IMR-90 (cell line): ENCODE measurements around the gene THOP1. TPM values are rescaled to one million over a fixed set of nuclear protein-coding genes. Genes with fewer than 3 reads are reported as not detected.

Experiments used
- ATAC-seq: fragments of 200-7000 bp; cut with Tn5 transposase; 2 replicates; pipeline ENCODE4 v1.9.1; 2020; ENCODE audit warnings: low read depth, mild to moderate bottlenecking, moderate library complexity
- BruUV-seq: library from RNA; stranded (reverse); fragments of 400-500 nt; replicated peaks from 2 replicates; lab custom pipeline; 2021; lab: Mats Ljungman, UMichigan
- CTCF ChIA-PET: fragments of 300-600 bp; formaldehyde crosslinking; extraction: SDS; loops from one replicate; lab custom pipeline; 2021; ENCODE audit warnings: antibody characterized with exemption; lab: Yijun Ruan, JAX
- POLR2A ChIA-PET: fragments of 300-600 bp; sonication (Branson Sonifier 250); formaldehyde crosslinking; loops from one replicate; lab custom pipeline; 2022; ENCODE audit warnings: antibody characterized with exemption; ENCODE audit not compliant: unreplicated experiment; lab: Charles Lee
- DNase-seq: peaks from one replicate; pipeline ENCODE4 v3.0.0; 2013
- H2AFZ ChIP-seq: replicated peaks from 2 replicates; pipeline ENCODE3; 2013; ENCODE audit warnings: low read length, mild to moderate bottlenecking; ENCODE audit not compliant: poor library complexity
- H2AK5ac ChIP-seq: 2 replicates; pipeline ENCODE4 v1.6.1; 2013; ENCODE audit warnings: low read depth, low read length, inconsistent platforms
- H2AK9ac ChIP-seq: replicated peaks from 2 replicates; pipeline ENCODE3; 2013; ENCODE audit warnings: mild to moderate bottlenecking, low read depth, low read length, moderate library complexity; ENCODE audit not compliant: poor library complexity
- H2BK120ac ChIP-seq: 2 replicates; pipeline ENCODE4 v1.6.1; 2013; ENCODE audit warnings: low read depth, low read length, inconsistent platforms
- H2BK15ac ChIP-seq: 3 replicates; pipeline ENCODE4 v1.6.1; 2013; ENCODE audit warnings: low read depth, low read length, inconsistent platforms
- H2BK20ac ChIP-seq: 2 replicates; pipeline ENCODE4 v1.6.1; 2013; ENCODE audit warnings: low read depth, mild to moderate bottlenecking, inconsistent platforms, low read length, moderate library complexity
- H2BK5ac ChIP-seq: 2 replicates; pipeline ENCODE4 v1.6.1; 2013; ENCODE audit warnings: mild to moderate bottlenecking, low read depth, low read length, inconsistent platforms; ENCODE audit not compliant: poor library complexity, severe bottlenecking
- H3K14ac ChIP-seq: replicated peaks from 2 replicates; pipeline ENCODE4 v1.6.1; 2013; ENCODE audit warnings: low read depth, low read length, inconsistent platforms
- H3K18ac ChIP-seq: 2 replicates; pipeline ENCODE4 v1.6.1; 2013; ENCODE audit warnings: low read depth, low read length, control low read depth
- H3K23ac ChIP-seq: 2 replicates; pipeline ENCODE4 v1.6.1; 2013; ENCODE audit warnings: low read depth, low read length, inconsistent platforms
- H3K27ac ChIP-seq: 2 replicates; pipeline ENCODE4 v1.5.1; 2013; ENCODE audit warnings: mild to moderate bottlenecking, control low read depth, low read length; ENCODE audit not compliant: insufficient read depth
- H3K27me3 ChIP-seq: 2 replicates; pipeline ENCODE4 v1.6.1; 2013; ENCODE audit warnings: low read length; ENCODE audit not compliant: control insufficient read depth, insufficient read depth
- H3K36me3 ChIP-seq: 2 replicates; pipeline ENCODE4 v1.6.1; 2013; ENCODE audit warnings: low read length, mixed read lengths; ENCODE audit not compliant: control insufficient read depth, insufficient read depth
- H3K4ac ChIP-seq: 2 replicates; pipeline ENCODE4 v1.6.1; 2013; ENCODE audit warnings: low read depth, low read length, inconsistent platforms
- H3K4me1 ChIP-seq: 2 replicates; pipeline ENCODE4 v1.6.1; 2013; ENCODE audit warnings: low read length, mixed read lengths; ENCODE audit not compliant: control insufficient read depth, insufficient read depth
- H3K4me2 ChIP-seq: 2 replicates; pipeline ENCODE4 v1.6.1; 2013; ENCODE audit warnings: low read depth, mild to moderate bottlenecking, control low read depth, low read length, moderate library complexity
- H3K4me3 ChIP-seq: 2 replicates; pipeline ENCODE4 v1.5.1; 2013; ENCODE audit warnings: low read depth, mild to moderate bottlenecking, control low read depth, low read length, moderate library complexity; ENCODE audit not compliant: insufficient read depth
- H3K56ac ChIP-seq: 2 replicates; pipeline ENCODE4 v1.6.1; 2013; ENCODE audit warnings: low read length, inconsistent platforms; ENCODE audit not compliant: insufficient read depth; ENCODE audit errors: extremely low read depth
- H3K79me1 ChIP-seq, 2 experiments: 2 replicates each; pipeline ENCODE4 v1.6.1; 2013; ENCODE audit warnings: low read length in 2 of 2, inconsistent platforms in 1 of 2, low read depth in 1 of 2
- H3K9ac ChIP-seq: 2 replicates; pipeline ENCODE4 v1.6.1; 2013; ENCODE audit warnings: low read depth, low read length, control low read depth
- H3K9me1 ChIP-seq: 2 replicates; pipeline ENCODE4 v1.6.1; 2013; ENCODE audit warnings: low read length, inconsistent platforms; ENCODE audit not compliant: insufficient read depth
- H3K9me3 ChIP-seq: 2 replicates; pipeline ENCODE4 v1.6.1; 2013; ENCODE audit warnings: low read length; ENCODE audit not compliant: control insufficient read depth, insufficient read depth
- H4K20me1 ChIP-seq: 2 replicates; pipeline ENCODE4 v1.6.1; 2013; ENCODE audit warnings: low read length, inconsistent platforms; ENCODE audit not compliant: insufficient read depth
- H4K5ac ChIP-seq: 2 replicates; pipeline ENCODE4 v1.6.1; 2013; ENCODE audit warnings: mild to moderate bottlenecking, low read depth, low read length, control low read depth
- H4K8ac ChIP-seq, 2 experiments: 2 replicates each; pipeline ENCODE4 v1.6.1; 2013; ENCODE audit warnings: low read depth in 2 of 2, low read length in 2 of 2, control low read depth in 1 of 2, inconsistent platforms in 1 of 2
- H4K91ac ChIP-seq: 2 replicates; pipeline ENCODE4 v1.6.1; 2013; ENCODE audit warnings: low read depth, low read length, inconsistent platforms; ENCODE audit not compliant: insufficient read depth
- BHLHE40 ChIP-seq: fragments of 150-350 bp; IDR thresholded peaks from 2 replicates; pipeline ENCODE4 v1.6.1; 2016; ENCODE audit warnings: mild to moderate bottlenecking, low read depth, low read length
- CEBPB ChIP-seq: IDR thresholded peaks from 2 replicates; pipeline ENCODE4 v1.6.1; 2012; ENCODE audit warnings: low read depth, low read length, improper control_type of control experiment
- CHD1 ChIP-seq: IDR thresholded peaks from 2 replicates; pipeline ENCODE4 v1.6.1; 2012; ENCODE audit warnings: low read depth, low read length, improper control_type of control experiment
- CTCF ChIP-seq: conservative IDR thresholded peaks from 2 replicates; pipeline ENCODE4 v1.5.1; 2012; ENCODE audit warnings: mild to moderate bottlenecking, low read depth, low read length, improper control_type of control experiment
- FOS ChIP-seq: fragments of 150-350 bp; IDR thresholded peaks from 2 replicates; pipeline ENCODE4 v1.6.1; 2016; ENCODE audit warnings: low read depth, low read length
- MAFK ChIP-seq: IDR thresholded peaks from 2 replicates; pipeline ENCODE4 v1.6.1; 2012; ENCODE audit warnings: low read depth, low read length, improper control_type of control experiment
- MAZ ChIP-seq: IDR thresholded peaks from 2 replicates; pipeline ENCODE4 v1.6.1; 2012; ENCODE audit warnings: low read depth, mild to moderate bottlenecking, low read length, improper control_type of control experiment, moderate library complexity, borderline replicate concordance
- MXI1 ChIP-seq: IDR thresholded peaks from 2 replicates; pipeline ENCODE4 v1.6.1; 2012; ENCODE audit warnings: low read depth, mild to moderate bottlenecking, low read length, moderate library complexity, borderline replicate concordance
- NFE2L2 ChIP-seq: fragments of 150-350 bp; IDR thresholded peaks from 2 replicates; pipeline ENCODE4 v1.6.1; 2016; ENCODE audit warnings: low read depth, mild to moderate bottlenecking, low read length
- RAD21 ChIP-seq: IDR thresholded peaks from 2 replicates; pipeline ENCODE4 v1.6.1; 2012; ENCODE audit warnings: low read length, improper control_type of control experiment
- RCOR1 ChIP-seq: IDR thresholded peaks from 2 replicates; pipeline ENCODE4 v1.6.1; 2012; ENCODE audit warnings: mild to moderate bottlenecking, low read length, improper control_type of control experiment; ENCODE audit not compliant: insufficient replicate concordance
- RFX5 ChIP-seq: IDR thresholded peaks from 2 replicates; pipeline ENCODE4 v1.8.0; 2012; ENCODE audit warnings: low read depth, mild to moderate bottlenecking, low read length, moderate library complexity
- SMC3 ChIP-seq: fragments of 150-350 bp; IDR thresholded peaks from 2 replicates; pipeline ENCODE4 v1.6.1; 2016; ENCODE audit warnings: low read depth, mild to moderate bottlenecking, antibody characterized with exemption, low read length, moderate library complexity
- WGBS, 2 experiments: methylation state at CpG; one replicate each; pipeline versions ENCODE4 v1.1.5 to v1.1.7; 2013; ENCODE audit warnings: missing lambda C conversion rate in 2 of 2; ENCODE audit not compliant: insufficient read length in 1 of 2; ENCODE audit errors: extremely low coverage in 2 of 2; 5-methylcytosine and 5-hydroxymethylcytosine counted together
- dilution Hi-C: fragments of 300-500 bp; cut with HindIII; formaldehyde crosslinking; loops from one replicate; pipeline ENCODE4 v1.14.3; 2018; ENCODE audit warnings: low sequenced_read_pairs; ENCODE audit not compliant: unreplicated experiment
- in situ Hi-C: fragments of 300-500 bp; cut with MboI; formaldehyde crosslinking; loops from 3 replicates; pipeline ENCODE4 v1.14.3; 2019; ENCODE audit warnings: low sequenced_read_pairs, inconsistent platforms, mixed read lengths
- intact Hi-C: fragments of 100-400 bp; cut with micrococcal nuclease; formaldehyde crosslinking; loops from 2 replicates; pipeline ENCODE4 v1.10.0; 2022
- polyA plus RNA-seq, 3 experiments: library from polyadenylated mRNA; depleted of rRNA; stranded (reverse); fragments of >200 nt; gene quantifications; 2 replicates each; pipeline ENCODE4 v1.2.3, GENCODE V29; 2012; ENCODE audit warnings: low replicate concordance in 1 of 3
- total RNA-seq: library from RNA; depleted of rRNA; stranded (reverse); fragments of >200 nt; gene quantifications from 2 replicates; pipeline ENCODE4 v1.2.3, GENCODE V29; 2012
- TF ChIP-seq, protein P1 (sequence below): fragments of 150-350 bp; IDR thresholded peaks from 2 replicates; pipeline ENCODE4 v1.6.1; 2017; ENCODE audit warnings: mild to moderate bottlenecking, antibody characterized with exemption, low read length, low read depth
- TF ChIP-seq, protein P2 (sequence below): fragments of 150-350 bp; IDR thresholded peaks from 2 replicates; pipeline ENCODE4 v1.6.1; 2016; ENCODE audit warnings: low read depth, mild to moderate bottlenecking, low read length, moderate library complexity, borderline replicate concordance

Gene THOP1
- total and polyA plus RNA-seq, 2 of the 4 experiments (the other 2 are of a cell fraction), result 57.5 to 91.9 TPM

GRCh38 chr19:2791440-2791839 is 6.1 kb downstream of the THOP1 start:
- dilution Hi-C loops (no loop called here), in situ Hi-C loops (no loop called here), intact Hi-C loops (no loop called here)
- no peak overlapping the region for H4K8ac ChIP-seq
- BruUV-seq, result no TSS peak
- H3K79me1 ChIP-seq, result peaks cover 9 to 52% of the 10 kb centered on the region in 2 experiments
- ATAC-seq, result no peak
- peaks cover 6% of the 10 kb centered on the region for H4K20me1 ChIP-seq
- no peak for DNase-seq
- no peaks in the 10 kb centered on the region for H3K4me1 ChIP-seq
- H2BK20ac ChIP-seq, result no peak overlapping the region
- no peak overlapping the region for H3K23ac ChIP-seq
- H2BK5ac ChIP-seq, result no peak overlapping the region
- H3K9me3 ChIP-seq, result no peaks in the 10 kb centered on the region
- H3K4ac ChIP-seq, result no peak overlapping the region
- H3K4me3 ChIP-seq, result no peak overlapping the region
- no peak overlapping the region for H2AFZ ChIP-seq
- H3K27ac ChIP-seq, result no peak overlapping the region
- no peak overlapping the region for H3K56ac ChIP-seq
- H4K91ac ChIP-seq, result no peak overlapping the region
- H4K5ac ChIP-seq, result no peak overlapping the region
- H2BK15ac ChIP-seq, result no peak overlapping the region
- no peak overlapping the region for H3K9ac ChIP-seq
- H3K14ac ChIP-seq, result no peak overlapping the region
- POLR2A ChIA-PET, result no interaction called here
- WGBS, 2 experiments, result 88% methylated on average over 11 of the region's 16 CpGs; no CpG with 5 or more reads in 1 of the 2 experiments
- no peak overlapping the region for H3K18ac ChIP-seq
- H2AK9ac ChIP-seq, result no peak overlapping the region
- H3K36me3 ChIP-seq, result peaks cover 35% of the 10 kb centered on the region
- H2AK5ac ChIP-seq, result no peak overlapping the region
- H2BK120ac ChIP-seq, result no peak overlapping the region
- H3K27me3 ChIP-seq, result no peaks in the 10 kb centered on the region
- CTCF ChIA-PET, result no interaction called here
- H3K4me2 ChIP-seq, result no peak overlapping the region
- no peaks in the 10 kb centered on the region; the same call in 1 of the 2 replicates for H3K9me1 ChIP-seq
- TF ChIP-seq CTCF (no peak), BHLHE40 (no peak), RCOR1 (no peak), MXI1 (no peak), NFE2L2 (no peak), RAD21 (no peak), RFX5 (no peak), FOS (no peak), MAFK (no peak), MAZ (no peak), SMC3 (no peak), CHD1 (no peak), CEBPB (no peak)
- TF ChIP-seq, protein P1, sequence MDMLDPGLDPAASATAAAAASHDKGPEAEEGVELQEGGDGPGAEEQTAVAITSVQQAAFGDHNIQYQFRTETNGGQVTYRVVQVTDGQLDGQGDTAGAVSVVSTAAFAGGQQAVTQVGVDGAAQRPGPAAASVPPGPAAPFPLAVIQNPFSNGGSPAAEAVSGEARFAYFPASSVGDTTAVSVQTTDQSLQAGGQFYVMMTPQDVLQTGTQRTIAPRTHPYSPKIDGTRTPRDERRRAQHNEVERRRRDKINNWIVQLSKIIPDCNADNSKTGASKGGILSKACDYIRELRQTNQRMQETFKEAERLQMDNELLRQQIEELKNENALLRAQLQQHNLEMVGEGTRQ, result no peak
- TF ChIP-seq, protein P2, sequence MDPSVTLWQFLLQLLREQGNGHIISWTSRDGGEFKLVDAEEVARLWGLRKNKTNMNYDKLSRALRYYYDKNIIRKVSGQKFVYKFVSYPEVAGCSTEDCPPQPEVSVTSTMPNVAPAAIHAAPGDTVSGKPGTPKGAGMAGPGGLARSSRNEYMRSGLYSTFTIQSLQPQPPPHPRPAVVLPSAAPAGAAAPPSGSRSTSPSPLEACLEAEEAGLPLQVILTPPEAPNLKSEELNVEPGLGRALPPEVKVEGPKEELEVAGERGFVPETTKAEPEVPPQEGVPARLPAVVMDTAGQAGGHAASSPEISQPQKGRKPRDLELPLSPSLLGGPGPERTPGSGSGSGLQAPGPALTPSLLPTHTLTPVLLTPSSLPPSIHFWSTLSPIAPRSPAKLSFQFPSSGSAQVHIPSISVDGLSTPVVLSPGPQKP, result no peak
